Neural cell (in vitro differentiated cells): Measurements from ENCODE around the gene CREB3L2. TPM values are rescaled to one million over a fixed set of nuclear protein-coding genes. Genes with fewer than 3 reads are reported as not detected.

Source experiments
- H2AFZ ChIP-seq: fragments of 200-600, 300-800 bp; sonication (generic), shearing (Covaris generic); 2 replicates; pipeline ENCODE4 v1.6.0; 2014; ENCODE audit warnings: low read depth, mild to moderate bottlenecking, antibody characterized with exemption, low read length, moderate library complexity
- H3F3A ChIP-seq: fragments of 200-600 bp; shearing (Covaris generic); 2 replicates; pipeline ENCODE4 v1.6.1; 2016; ENCODE audit warnings: mild to moderate bottlenecking, moderate library complexity, mixed read lengths, antibody characterized with exemption, low read length; ENCODE audit not compliant: insufficient read depth, poor library complexity, severe bottlenecking
- H3K27ac ChIP-seq: fragments of 200-600, 300-800 bp; sonication (generic), shearing (Covaris generic); 2 replicates; pipeline ENCODE4 v1.5.1; 2014; ENCODE audit warnings: mild to moderate bottlenecking, low read length, moderate library complexity
- H3K27me3 ChIP-seq: fragments of 300-800, 200-600 bp; sonication (generic), shearing (Covaris generic); 2 replicates; pipeline ENCODE4 v1.6.0; 2014; ENCODE audit warnings: mild to moderate bottlenecking, low read depth, low read length, moderate library complexity; ENCODE audit not compliant: insufficient read depth
- H3K36me3 ChIP-seq: fragments of 300-800, 200-600 bp; sonication (generic), shearing (Covaris generic); 2 replicates; pipeline ENCODE4 v1.5.1; 2014; ENCODE audit warnings: mild to moderate bottlenecking, antibody characterized with exemption, low read length, moderate library complexity; ENCODE audit not compliant: insufficient read depth
- H3K4me2 ChIP-seq: fragments of 300-800, 200-600 bp; sonication (generic), shearing (Covaris generic); 2 replicates; pipeline ENCODE4 v1.6.0; 2014; ENCODE audit warnings: mild to moderate bottlenecking, low read length
- H3K4me3 ChIP-seq: fragments of 300-800, 200-600 bp; sonication (generic), shearing (Covaris generic); 2 replicates; pipeline ENCODE4 v1.5.1; 2014; ENCODE audit warnings: mild to moderate bottlenecking, low read length, moderate library complexity
- H3K79me2 ChIP-seq: fragments of 200-600 bp; shearing (Covaris generic); replicated peaks from 2 replicates; pipeline ENCODE4 v1.6.0; 2014; ENCODE audit warnings: mild to moderate bottlenecking, low read length, moderate library complexity; ENCODE audit not compliant: insufficient read depth
- H3K9ac ChIP-seq: fragments of 300-800, 200-600 bp; sonication (generic), shearing (Covaris generic); 2 replicates; pipeline ENCODE4 v1.6.1; 2016; ENCODE audit warnings: mild to moderate bottlenecking, low read length, mixed read lengths
- H3K9me2 ChIP-seq: fragments of 200-600 bp; shearing (Covaris generic); 2 replicates; pipeline ENCODE4 v1.6.1; 2016; ENCODE audit warnings: mild to moderate bottlenecking, low read length, mixed read lengths; ENCODE audit not compliant: insufficient read depth
- H3K9me3 ChIP-seq: fragments of 200-600, 300-800 bp; sonication (generic), shearing (Covaris generic); 2 replicates; pipeline ENCODE4 v1.6.1; 2016; ENCODE audit warnings: mild to moderate bottlenecking, mixed run types, low read length, moderate library complexity, mixed read lengths
- H4K20me1 ChIP-seq: fragments of 200-600 bp; shearing (Covaris generic); 2 replicates; pipeline ENCODE4 v1.6.1; 2016; ENCODE audit warnings: mild to moderate bottlenecking, mixed run types; ENCODE audit not compliant: insufficient read depth
- CTCF ChIP-seq: fragments of 450-650 bp; IDR thresholded peaks from 2 replicates; pipeline ENCODE4 v1.5.1; 2014; ENCODE audit warnings: antibody characterized with exemption, mild to moderate bottlenecking, moderate library complexity; ENCODE audit not compliant: poor library complexity, severe bottlenecking
- EP300 ChIP-seq: fragments of 450-650 bp; conservative IDR thresholded peaks from 2 replicates; pipeline ENCODE4 v1.6.1; 2014; ENCODE audit warnings: antibody characterized with exemption, mild to moderate bottlenecking, moderate library complexity; ENCODE audit not compliant: poor library complexity, severe bottlenecking
- EZH2 ChIP-seq: fragments of 200-600, 300-800 bp; shearing (Covaris generic), sonication (generic); IDR thresholded peaks from 2 replicates; pipeline ENCODE4 v1.6.1; 2014; ENCODE audit warnings: antibody characterized with exemption, low read length, borderline replicate concordance, mild to moderate bottlenecking; ENCODE audit not compliant: insufficient read depth, poor library complexity, severe bottlenecking
- MXI1 ChIP-seq: fragments of 450-650 bp; conservative IDR thresholded peaks from 2 replicates; pipeline ENCODE4 v1.6.1; 2014; ENCODE audit warnings: antibody characterized with exemption, mild to moderate bottlenecking; ENCODE audit not compliant: poor library complexity, severe bottlenecking
- POLR2AphosphoS5 ChIP-seq: IDR thresholded peaks from 2 replicates; pipeline ENCODE4 v1.6.1; 2012
- RAD21 ChIP-seq: fragments of 450-650 bp; conservative IDR thresholded peaks from 2 replicates; pipeline ENCODE4 v1.6.1; 2014; ENCODE audit warnings: antibody characterized with exemption, mild to moderate bottlenecking, moderate library complexity
- REST ChIP-seq: IDR thresholded peaks from 2 replicates; pipeline ENCODE4 v1.6.1; 2012; ENCODE audit warnings: borderline replicate concordance
- SMC3 ChIP-seq: fragments of 450-650 bp; conservative IDR thresholded peaks from 2 replicates; pipeline ENCODE4 v1.6.1; 2014; ENCODE audit warnings: antibody characterized with exemption, mild to moderate bottlenecking, moderate library complexity; ENCODE audit not compliant: poor library complexity
- TAF1 ChIP-seq: IDR thresholded peaks from 2 replicates; pipeline ENCODE4 v1.6.1; 2012; ENCODE audit warnings: low read depth
- polyA plus RNA-seq: library from polyadenylated mRNA; depleted of rRNA; stranded (reverse); fragments of >200 nt; gene quantifications from 2 replicates; pipeline ENCODE4 v1.2.3, GENCODE V29; 2014

Gene CREB3L2
- polyA plus RNA-seq, 1 donor from 2014 or later, result 1.5 TPM

- Histone ChIP-seq H3K79me2 (peaks cover 20% of the 10 kb centered on the region), H3K9ac (no peak overlapping the region), H3K36me3 (no peaks in the 10 kb centered on the region), H4K20me1 (no peaks in the 10 kb centered on the region), H3K9me2 (no peaks in the 10 kb centered on the region), H3K9me3 (no peaks in the 10 kb centered on the region), H2AFZ (no peak overlapping the region), H3K4me2 (no peak overlapping the region), H3K4me3 (no peak overlapping the region), H3K27me3 (no peaks in the 10 kb centered on the region), H3K27ac (no peak overlapping the region), H3F3A (no peaks in the 10 kb centered on the region)
- TF ChIP-seq EP300 (no peak), POLR2AphosphoS5 (no peak)
Measured at GRCh38 chr7:137998250-137998649, 3.6 kb downstream of the CREB3L2 start.

- Histone ChIP-seq H3K27ac (no peak overlapping the region), H3K36me3 (no peaks in the 10 kb centered on the region), H2AFZ (no peak overlapping the region), H3K27me3 (no peaks in the 10 kb centered on the region), H3K9me2 (no peaks in the 10 kb centered on the region), H3K4me2 (no peak overlapping the region), H3K79me2 (peaks cover 24% of the 10 kb centered on the region), H3K9me3 (no peaks in the 10 kb centered on the region), H3F3A (no peaks in the 10 kb centered on the region), H3K4me3 (no peak overlapping the region), H3K9ac (no peak overlapping the region), H4K20me1 (no peaks in the 10 kb centered on the region)
- TF ChIP-seq POLR2AphosphoS5 (no peak), RAD21 (no peak), REST (no peak), CTCF (no peak), EZH2 (no peak), SMC3 (no peak), TAF1 (no peak), MXI1 (no peak), EP300 (no peak)
Measured at GRCh38 chr7:137996871-137997270, 5.0 kb downstream of the CREB3L2 start.

GRCh38 chr7:137996386-137996851, 5.5 kb downstream of the CREB3L2 start:
- Histone ChIP-seq H4K20me1 (no peaks in the 10 kb centered on the region), H2AFZ (no peak overlapping the region), H3K9me2 (no peaks in the 10 kb centered on the region), H3K9me3 (no peaks in the 10 kb centered on the region), H3K27me3 (no peaks in the 10 kb centered on the region), H3K4me2 (no peak overlapping the region), H3F3A (no peaks in the 10 kb centered on the region), H3K27ac (no peak overlapping the region), H3K9ac (no peak overlapping the region), H3K79me2 (peaks cover 24% of the 10 kb centered on the region), H3K4me3 (no peak overlapping the region), H3K36me3 (no peaks in the 10 kb centered on the region)
- no peak for TF ChIP-seq MXI1
- TF ChIP-seq REST, result no peak
- no peak for TF ChIP-seq EP300
- TF ChIP-seq RAD21, result no peak
- TF ChIP-seq SMC3, result no peak
- TF ChIP-seq EZH2, result no peak
- TF ChIP-seq POLR2AphosphoS5, result no peak
- TF ChIP-seq CTCF, result no peak
- no peak for TF ChIP-seq TAF1
